Esophagus (tissue), 2 donors: ENCODE data around the gene ZNF486. TPM values are rescaled to one million over a fixed set of nuclear protein-coding genes. Genes with fewer than 3 reads are reported as not detected.
"Not testable (repeated sequence)": the region's sequence is repeated elsewhere in the genome, so short reads cannot be mapped to it uniquely, and the experiment has no call there.

ENCODE experiments used
- H3K27ac ChIP-seq, 2 donors: one replicate each; pipeline ENCODE4 v1.5.1; 2013; ENCODE audit warnings: low read depth in 2 of 2, mild to moderate bottlenecking in 2 of 2, inconsistent platforms in 1 of 2, low read length in 1 of 2, moderate library complexity in 1 of 2
- H3K27me3 ChIP-seq, 2 donors: one replicate each; pipeline ENCODE4 v1.6.1; 2013; ENCODE audit warnings: low read length in 2 of 2, control low read depth in 1 of 2, mild to moderate bottlenecking in 1 of 2; ENCODE audit not compliant: insufficient read depth in 2 of 2, control insufficient read depth in 1 of 2
- H3K36me3 ChIP-seq, 2 donors: one replicate each; pipeline ENCODE4 v1.6.1; 2013; ENCODE audit warnings: low read length in 1 of 2; ENCODE audit not compliant: control insufficient read depth in 2 of 2, insufficient read depth in 2 of 2
- H3K4me1 ChIP-seq, 2 donors: one replicate each; pipeline ENCODE4 v1.6.1; 2013; ENCODE audit warnings: low read length in 1 of 2; ENCODE audit not compliant: control insufficient read depth in 2 of 2, insufficient read depth in 2 of 2
- H3K4me3 ChIP-seq, 2 donors: one replicate each; pipeline ENCODE4 v1.5.1; 2013; ENCODE audit warnings: low read length in 2 of 2, mild to moderate bottlenecking in 2 of 2, low read depth in 1 of 2, moderate library complexity in 1 of 2
- H3K9me3 ChIP-seq, 2 donors: one replicate each; pipeline ENCODE4 v1.6.1; 2013; ENCODE audit warnings: mild to moderate bottlenecking in 2 of 2, low read depth in 1 of 2, low read length in 1 of 2, moderate library complexity in 1 of 2; ENCODE audit not compliant: control insufficient read depth in 2 of 2, insufficient read depth in 1 of 2
- WGBS, 2 donors: extraction: QIAGEN DNeasy Blood & Tissue Kit; methylation state at CpG; one replicate each; pipeline ENCODE4 v1.1.7; 2013; 5-methylcytosine and 5-hydroxymethylcytosine counted together
- polyA plus RNA-seq, 2 donors: library from polyadenylated mRNA; stranded (reverse); fragments of 200-250 nt; gene quantifications; one replicate each; pipeline ENCODE4 v1.2.3, GENCODE V29; 2013
- donor health status: healthy with polysubstance abuse.
- donor health status: Bipolar disorder and iron deficiency.

The ZNF486 gene
- polyA plus RNA-seq, 2 donors: 0.88 to 1.1 TPM

- Histone ChIP-seq H3K9me3 (peaks cover 0 to 5% of the 10 kb centered on the region in 2 donors), H3K27ac (no peak overlapping the region), H3K4me3 (no peak overlapping the region), H3K27me3 (no peaks in the 10 kb centered on the region), H3K36me3 (no peaks in the 10 kb centered on the region), H3K4me1 (no peaks in the 10 kb centered on the region)
- 38 to 44% methylated on average over 10 of the region's 10 CpGs for WGBS, 2 donors
These were observed 80.1 kb downstream of the ZNF486 start for GRCh38 chr19:20247016-20247683.

- not testable (repeated sequence) for H3K36me3 ChIP-seq, H3K4me3 ChIP-seq, H3K27me3 ChIP-seq, H3K9me3 ChIP-seq, H3K27ac ChIP-seq, H3K4me1 ChIP-seq
- 64 to 90% methylated on average over 2 of the region's 2 CpGs for WGBS, 2 donors
These were observed 81.2 kb downstream of the ZNF486 start for GRCh38 chr19:20248258-20248657.

Other genes starting within 250 kb of the ZNF486 start
- gene ZNF682, start 127.7 kb upstream of the ZNF486 start, polyA plus RNA-seq: 1 to 10 TPM; 2.7 to 6.2 TPM
- gene ZNF90, start 89.2 kb upstream of the ZNF486 start, polyA plus RNA-seq: 1 to 10 TPM; 1.0 to 2.3 TPM